RWPE1 (cell line): ENCODE data around the gene MACO1.
A peak's percentile ranks its signal among the peaks of the same experiment; 100 is the strongest.

Experiments
- CTCF ChIA-PET: fragments of 350-600 bp; sonication (Branson Sonifier 250); formaldehyde crosslinking; extraction: SDS; loops from one replicate; lab custom pipeline; 2021; lab: Yijun Ruan, JAX
- POLR2A ChIA-PET: fragments of 400-600 bp; formaldehyde crosslinking; extraction: SDS; loops from one replicate; lab custom pipeline; 2020; ENCODE audit warnings: antibody characterized with exemption; ENCODE audit not compliant: low non-redundant PET; lab: Yijun Ruan, JAX
- DNase-seq: peaks from one replicate; pipeline ENCODE4 v3.0.0; 2012; ENCODE audit warnings: low spot score
- H3K27ac ChIP-seq: fragments of 450-650 bp; 2 replicates; pipeline ENCODE4 v1.5.1; 2017
- TF ChIP-seq, protein P1 (sequence below): fragments of 450-650 bp; conservative IDR thresholded peaks from 2 replicates; pipeline ENCODE4 v1.5.1; 2017; ENCODE audit warnings: low read depth, mild to moderate bottlenecking

The MACO1 gene

DNA sequence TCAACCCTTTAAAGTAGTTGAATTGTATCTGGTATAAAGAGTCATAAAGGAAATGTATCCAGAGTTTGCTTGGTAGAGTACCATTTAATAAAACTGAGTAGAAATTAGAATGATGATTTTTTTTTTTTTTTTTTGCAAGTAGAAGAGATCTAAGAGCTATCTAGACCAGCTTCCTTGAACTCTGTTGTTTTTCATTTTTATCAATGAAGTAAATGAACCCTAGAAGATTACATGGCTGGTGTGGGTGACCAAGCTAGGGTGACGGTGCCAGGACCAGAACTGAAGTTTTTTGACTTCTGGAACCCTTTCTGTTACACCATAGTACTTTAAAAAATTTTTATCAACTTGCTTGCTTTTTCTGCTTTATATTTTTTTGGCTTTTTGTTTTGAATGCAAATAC lies 36.9 kb downstream of the MACO1 start:
- CTCF ChIA-PET: interaction anchor here (0.7 to 1.2 kb wide), 3 partner anchors 15 to 23 kb away, joined by 3 to 5 read pairs (median 3); no protein-coding TSS in a partner anchor
- DNase-seq: no peak
- H3K27ac ChIP-seq: no peak overlapping the region
- POLR2A ChIA-PET: no interaction called here
- TF ChIP-seq, protein P1, sequence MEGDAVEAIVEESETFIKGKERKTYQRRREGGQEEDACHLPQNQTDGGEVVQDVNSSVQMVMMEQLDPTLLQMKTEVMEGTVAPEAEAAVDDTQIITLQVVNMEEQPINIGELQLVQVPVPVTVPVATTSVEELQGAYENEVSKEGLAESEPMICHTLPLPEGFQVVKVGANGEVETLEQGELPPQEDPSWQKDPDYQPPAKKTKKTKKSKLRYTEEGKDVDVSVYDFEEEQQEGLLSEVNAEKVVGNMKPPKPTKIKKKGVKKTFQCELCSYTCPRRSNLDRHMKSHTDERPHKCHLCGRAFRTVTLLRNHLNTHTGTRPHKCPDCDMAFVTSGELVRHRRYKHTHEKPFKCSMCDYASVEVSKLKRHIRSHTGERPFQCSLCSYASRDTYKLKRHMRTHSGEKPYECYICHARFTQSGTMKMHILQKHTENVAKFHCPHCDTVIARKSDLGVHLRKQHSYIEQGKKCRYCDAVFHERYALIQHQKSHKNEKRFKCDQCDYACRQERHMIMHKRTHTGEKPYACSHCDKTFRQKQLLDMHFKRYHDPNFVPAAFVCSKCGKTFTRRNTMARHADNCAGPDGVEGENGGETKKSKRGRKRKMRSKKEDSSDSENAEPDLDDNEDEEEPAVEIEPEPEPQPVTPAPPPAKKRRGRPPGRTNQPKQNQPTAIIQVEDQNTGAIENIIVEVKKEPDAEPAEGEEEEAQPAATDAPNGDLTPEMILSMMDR: no peak

- no peak overlapping the region for H3K27ac ChIP-seq
- TF ChIP-seq, protein P1: no peak
- CTCF ChIA-PET: interaction anchor here (0.7 to 1.2 kb wide), 4 partner anchors 9 to 24 kb away, joined by 3 to 5 read pairs (median 3); no protein-coding TSS in a partner anchor
- POLR2A ChIA-PET: no interaction called here
- DNase-seq: no peak
Measured at GRCh38 chr1:25468033-25468432, 37.3 kb downstream of the MACO1 start.

GRCh38 chr1:25469177-25469576 lies 38.5 kb downstream of the MACO1 start:
- ChIA-PET POLR2A (no interaction called here), CTCF (interaction anchor here (0.7 kb wide), 2 partner anchors 18 to 254 kb away, joined by 3 to 5 read pairs; no protein-coding TSS in a partner anchor)
- H3K27ac ChIP-seq: no peak overlapping the region
- peak; percentile 30 for DNase-seq
- TF ChIP-seq, protein P1: no peak

DNA sequence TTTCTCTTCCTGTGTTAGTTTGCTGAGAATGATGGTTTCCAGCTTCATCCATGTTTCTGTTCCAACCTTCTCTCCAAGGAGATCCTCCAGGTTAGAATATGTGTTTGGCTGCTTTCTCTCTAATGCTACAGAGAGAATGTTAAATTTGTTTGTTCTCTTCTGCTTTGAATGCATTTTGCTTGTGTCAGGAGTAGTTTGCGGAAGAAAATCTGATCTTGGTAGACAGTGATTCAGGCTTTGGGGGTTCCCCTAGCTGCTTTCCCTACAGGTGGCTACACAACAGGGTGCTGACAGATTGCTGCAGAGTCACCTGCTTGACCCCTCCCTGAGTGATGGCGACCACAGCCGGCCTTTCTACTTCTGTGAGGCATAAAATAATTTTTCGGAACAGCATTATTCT lies 41.8 kb downstream of the MACO1 start:
- POLR2A ChIA-PET: no interaction called here
- no peak for DNase-seq
- CTCF ChIA-PET: interaction anchor here (0.6 to 1.0 kb wide), 2 partner anchors 41 to 181 kb away, joined by 3 to 8 read pairs; no protein-coding TSS in a partner anchor
- TF ChIP-seq, protein P1: no peak
- no peak overlapping the region for H3K27ac ChIP-seq

DNA sequence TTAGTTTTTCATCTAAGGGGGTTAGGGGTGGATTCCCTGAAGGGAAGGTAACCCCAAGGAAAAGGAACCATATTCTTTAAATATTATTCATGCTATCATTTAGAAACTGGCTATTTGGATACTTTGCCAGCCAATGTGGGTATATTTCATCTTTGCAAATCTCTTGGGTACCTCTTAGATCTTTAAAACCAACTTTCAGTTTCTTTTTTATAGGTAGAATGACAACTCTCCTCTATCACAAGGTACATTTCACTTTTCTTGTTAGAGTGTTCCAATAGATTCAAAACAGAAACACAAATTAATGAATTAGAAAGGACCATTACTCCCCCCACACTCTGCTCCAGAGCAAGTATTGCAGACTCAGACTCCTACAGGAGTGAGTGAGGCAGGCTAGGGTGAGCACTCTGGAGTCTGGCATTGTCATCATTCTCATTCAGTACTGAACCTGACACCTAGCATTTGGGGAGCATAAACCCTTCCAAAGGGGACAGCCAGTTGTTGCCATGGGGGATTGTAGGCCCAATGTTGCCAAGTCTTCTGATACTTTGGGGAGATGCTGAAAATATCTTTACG lies 43.0 kb downstream of the MACO1 start:
- TF ChIP-seq, protein P1: no peak
- POLR2A ChIA-PET: no interaction called here
- CTCF ChIA-PET: no interaction called here
- DNase-seq: no peak
- H3K27ac ChIP-seq: no peak overlapping the region

- ChIA-PET POLR2A (no interaction called here), CTCF (no interaction called here)
- TF ChIP-seq, protein P1: no peak
- no peak for DNase-seq
- no peak overlapping the region for H3K27ac ChIP-seq
Measured at GRCh38 chr1:25474439-25475047, 43.8 kb downstream of the MACO1 start.
